ENCODE measurements around the gene NRIP2. TPM values are rescaled to one million over a fixed set of nuclear protein-coding genes. Genes with fewer than 3 reads are reported as not detected.

The NRIP2 gene
- total RNA-seq, 1 donor from 2014 or later, result 0.61 TPM

GRCh38 chr12:2804393-2805142 lies 30.3 kb downstream of the NRIP2 start:
- H3K36me3 ChIP-seq, result peaks cover 55% of the 10 kb centered on the region
- no peak overlapping the region for H3K4me3 ChIP-seq
- no peak overlapping the region for H3K27ac ChIP-seq
- H3K9me3 ChIP-seq, result no peaks in the 10 kb centered on the region
- no peaks in the 10 kb centered on the region for H3K4me1 ChIP-seq
- DNase-seq (no peak), ATAC-seq (no peak)
- no peak for TF ChIP-seq CTCF (IDR thresholded peaks at IDR 0.05)
- no peaks in the 10 kb centered on the region for H3K27me3 ChIP-seq
- intact Hi-C loops (cut with DNase I), result no loop called here

GRCh38 chr12:2803635-2804392 lies 31.0 kb downstream of the NRIP2 start:
- Histone ChIP-seq H3K4me3 (no peak overlapping the region), H3K9me3 (no peaks in the 10 kb centered on the region), H3K27ac (no peak overlapping the region), H3K36me3 (peaks cover 63% of the 10 kb centered on the region), H3K27me3 (no peaks in the 10 kb centered on the region), H3K4me1 (no peaks in the 10 kb centered on the region)
- no peak for DNase-seq
- TF ChIP-seq CTCF (IDR thresholded peaks at IDR 0.05), result no peak
- ATAC-seq, result no peak
- intact Hi-C loops (cut with DNase I), result no loop called here

- no peak for TF ChIP-seq CTCF (IDR thresholded peaks at IDR 0.05)
- Histone ChIP-seq H3K36me3 (peaks cover 78% of the 10 kb centered on the region), H3K27ac (no peak overlapping the region), H3K27me3 (no peaks in the 10 kb centered on the region), H3K4me1 (peaks cover 20% of the 10 kb centered on the region), H3K9me3 (no peaks in the 10 kb centered on the region), H3K4me3 (no peak overlapping the region)
- DNase-seq (no peak), ATAC-seq (no peak)
- intact Hi-C loops (cut with DNase I), result no loop called here
These were observed 33.6 kb downstream of the NRIP2 start for GRCh38 chr12:2801044-2801783.

- H3K27me3 ChIP-seq, result no peaks in the 10 kb centered on the region
- H3K9me3 ChIP-seq, result no peaks in the 10 kb centered on the region
- ATAC-seq, result no peak
- no peak overlapping the region for H3K4me3 ChIP-seq
- H3K27ac ChIP-seq, result no peak overlapping the region
- H3K36me3 ChIP-seq, result peaks cover 78% of the 10 kb centered on the region
- peaks cover 21% of the 10 kb centered on the region for H3K4me1 ChIP-seq
- DNase-seq, result no peak
- intact Hi-C loops (cut with DNase I), result no loop called here
- TF ChIP-seq CTCF (IDR thresholded peaks at IDR 0.05), result no peak
These were observed 34.7 kb downstream of the NRIP2 start for GRCh38 chr12:2800046-2800570.

GRCh38 chr12:2797721-2798418 lies 37.0 kb downstream of the NRIP2 start:
- DNase-seq, result no peak
- H3K36me3 ChIP-seq, result peaks cover 56% of the 10 kb centered on the region
- intact Hi-C loops (cut with DNase I), result no loop called here
- no peaks in the 10 kb centered on the region for H3K27me3 ChIP-seq
- peaks cover 21% of the 10 kb centered on the region for H3K4me1 ChIP-seq
- no peak overlapping the region for H3K27ac ChIP-seq
- no peak for ATAC-seq
- no peak overlapping the region for H3K4me3 ChIP-seq
- H3K9me3 ChIP-seq, result no peaks in the 10 kb centered on the region
- no peak for TF ChIP-seq CTCF (IDR thresholded peaks at IDR 0.05)
